SKM-1 treated with dmso at 0.1 percent for 144 hours (cell line): ENCODE data around the gene RGS3.
"Not testable (repeated sequence)": the region's sequence is repeated elsewhere in the genome, so short reads cannot be mapped to it uniquely, and the experiment has no call there.

Experiments
- DNase-seq: peaks from one replicate; lab custom pipeline; 2025; ENCODE audit not compliant: unreplicated experiment; lab: John Stamatoyannopoulos, UW

RGS3 gene

GRCh38 chr9:113486327-113486726 is 22.8 kb downstream of the RGS3 start:
- no peak for DNase-seq

DNA sequence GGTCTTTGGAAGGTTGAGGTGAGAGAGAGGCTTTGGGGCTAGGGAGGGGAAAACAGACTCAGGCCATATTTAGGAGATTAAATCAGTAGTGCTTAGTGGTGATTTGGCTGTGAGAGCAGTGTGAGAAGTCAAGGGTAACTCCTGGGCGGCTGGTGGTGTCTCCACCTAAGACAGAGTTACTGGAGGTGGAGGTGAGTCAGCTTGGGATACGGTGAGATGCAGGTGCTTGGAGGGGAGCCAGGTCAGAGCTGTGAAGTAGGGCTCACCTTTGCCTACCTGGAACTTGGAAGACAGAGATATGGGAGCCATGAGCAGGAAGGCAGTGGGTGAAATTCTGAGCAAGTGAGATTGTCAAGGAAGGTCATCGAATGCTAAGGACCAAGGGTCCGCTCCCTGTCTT is 24.5 kb downstream of the RGS3 start:
- no peak for DNase-seq

DNA sequence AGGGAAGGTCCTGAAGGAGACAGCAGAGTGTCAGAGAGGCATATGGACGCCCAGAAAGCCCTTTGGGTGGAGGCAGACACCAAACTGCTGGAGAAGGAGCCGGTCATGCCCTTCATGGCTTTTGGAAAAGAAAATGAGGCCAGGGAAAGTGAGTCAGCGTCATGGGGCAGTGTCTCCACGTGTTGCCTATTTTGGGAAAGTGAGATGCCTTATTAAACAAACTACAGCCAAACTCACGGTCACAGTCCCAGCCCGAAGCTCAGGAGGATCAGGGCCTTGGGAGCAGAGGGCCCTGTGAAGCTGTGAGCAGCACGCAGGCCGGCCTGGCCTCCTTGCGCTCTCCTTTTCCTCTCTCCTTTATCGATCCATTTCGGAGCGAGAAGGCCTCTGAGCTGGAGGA is 25.0 kb downstream of the RGS3 start:
- no peak for DNase-seq

DNA sequence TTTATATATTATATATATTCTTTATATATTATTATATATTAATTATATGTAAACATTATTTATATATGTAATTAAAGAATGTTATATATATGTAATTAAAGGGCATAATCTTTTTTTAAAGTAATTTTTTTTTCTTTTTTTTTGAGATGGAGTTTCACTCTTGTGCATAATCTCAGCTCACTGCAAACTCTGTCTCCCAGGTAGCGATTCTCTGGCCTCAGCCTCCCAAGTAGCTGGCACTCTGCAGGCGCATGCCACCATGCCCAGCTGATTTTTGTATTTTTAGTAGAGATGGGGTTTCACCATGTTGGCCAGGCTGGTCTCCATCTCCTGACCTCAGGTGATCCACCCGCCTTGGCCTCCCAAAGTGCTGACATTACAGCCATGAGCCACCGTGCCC is 27.6 kb downstream of the RGS3 start:
- not testable (repeated sequence) for DNase-seq

DNA sequence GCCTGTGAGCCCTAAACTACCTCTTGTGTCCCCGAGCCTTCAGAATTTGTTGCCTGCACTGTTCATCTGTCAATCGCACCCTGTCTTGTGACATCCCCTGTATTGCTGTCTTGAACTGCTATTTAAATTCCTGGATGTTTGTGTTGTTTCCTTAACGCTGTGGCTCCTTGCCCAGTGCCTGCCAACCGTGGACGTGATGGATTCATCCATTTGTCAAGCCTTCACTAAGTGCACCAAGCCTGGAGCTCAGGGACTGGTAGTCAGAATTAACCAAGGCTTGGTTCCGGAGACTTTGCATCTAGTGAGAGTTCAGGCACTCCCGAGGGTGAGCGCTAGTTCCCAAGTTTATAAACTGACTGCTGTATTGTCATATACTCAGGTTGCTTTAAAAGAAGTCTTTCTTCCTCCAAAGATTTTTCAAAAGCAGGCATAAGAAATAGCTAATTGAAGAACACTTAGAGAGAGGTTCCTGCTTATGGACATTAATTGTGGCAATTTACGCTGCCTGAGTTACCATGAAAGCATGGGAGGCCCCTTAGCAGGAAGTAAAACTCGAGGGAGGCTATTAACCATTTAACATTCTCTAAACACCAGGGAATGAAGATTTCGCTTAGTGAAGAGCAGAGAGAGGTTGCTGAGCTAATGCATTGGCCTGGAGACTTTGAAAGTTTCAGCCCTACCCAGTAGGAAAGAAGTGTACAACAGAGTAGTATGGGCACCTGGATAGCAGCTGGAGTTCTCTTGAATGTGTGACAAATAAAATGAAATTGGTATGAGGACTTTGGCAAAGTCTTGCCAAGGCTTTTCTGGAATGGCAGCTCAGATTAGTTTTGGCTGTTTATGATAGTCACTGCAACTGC is 29.0 kb downstream of the RGS3 start:
- no peak for DNase-seq

- DNase-seq = no peak
These were observed 29.6 kb downstream of the RGS3 start for GRCh38 chr9:113493203-113493520.

DNA sequence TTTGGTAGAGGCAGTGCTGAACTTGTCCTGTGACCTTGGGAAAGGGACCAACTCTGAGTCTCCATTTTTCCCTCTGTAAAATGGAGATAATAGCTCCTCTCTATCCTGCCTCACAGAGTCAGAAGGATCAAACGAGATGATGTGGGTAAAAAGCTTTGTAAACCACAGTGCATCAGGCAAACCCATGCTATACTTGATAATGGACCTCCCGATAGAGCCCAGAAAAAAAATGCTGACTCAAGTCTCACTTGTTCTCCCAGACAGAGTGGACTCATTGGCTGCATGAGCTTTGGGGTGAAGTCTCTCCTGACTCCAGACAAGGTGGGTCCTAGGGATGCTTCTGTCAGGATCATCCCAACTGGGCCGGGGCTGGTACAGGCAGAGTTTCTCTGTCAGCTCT is 32.0 kb downstream of the RGS3 start:
- DNase-seq = no peak

DNA sequence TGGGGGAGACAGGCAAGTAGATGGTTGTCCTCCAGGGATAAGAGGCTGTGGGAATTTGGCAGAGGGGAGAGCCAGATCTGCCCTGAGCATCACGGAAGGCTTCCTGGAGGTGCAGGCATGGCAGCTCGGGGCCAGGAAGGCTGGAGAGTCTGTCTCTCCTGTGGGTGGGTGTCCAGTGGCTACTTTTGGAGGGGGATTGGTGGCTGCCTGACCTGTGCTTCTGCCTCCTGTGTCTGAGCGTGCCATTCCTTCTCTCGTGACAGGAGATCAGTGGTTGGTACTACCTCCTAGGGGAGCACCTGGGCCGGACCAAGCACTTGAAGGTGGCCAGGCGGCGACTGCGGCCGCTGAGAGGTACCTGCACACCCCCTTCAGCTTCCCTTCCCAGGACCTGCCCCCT is 33.5 kb downstream of the RGS3 start:
- DNase-seq = no peak

DNA sequence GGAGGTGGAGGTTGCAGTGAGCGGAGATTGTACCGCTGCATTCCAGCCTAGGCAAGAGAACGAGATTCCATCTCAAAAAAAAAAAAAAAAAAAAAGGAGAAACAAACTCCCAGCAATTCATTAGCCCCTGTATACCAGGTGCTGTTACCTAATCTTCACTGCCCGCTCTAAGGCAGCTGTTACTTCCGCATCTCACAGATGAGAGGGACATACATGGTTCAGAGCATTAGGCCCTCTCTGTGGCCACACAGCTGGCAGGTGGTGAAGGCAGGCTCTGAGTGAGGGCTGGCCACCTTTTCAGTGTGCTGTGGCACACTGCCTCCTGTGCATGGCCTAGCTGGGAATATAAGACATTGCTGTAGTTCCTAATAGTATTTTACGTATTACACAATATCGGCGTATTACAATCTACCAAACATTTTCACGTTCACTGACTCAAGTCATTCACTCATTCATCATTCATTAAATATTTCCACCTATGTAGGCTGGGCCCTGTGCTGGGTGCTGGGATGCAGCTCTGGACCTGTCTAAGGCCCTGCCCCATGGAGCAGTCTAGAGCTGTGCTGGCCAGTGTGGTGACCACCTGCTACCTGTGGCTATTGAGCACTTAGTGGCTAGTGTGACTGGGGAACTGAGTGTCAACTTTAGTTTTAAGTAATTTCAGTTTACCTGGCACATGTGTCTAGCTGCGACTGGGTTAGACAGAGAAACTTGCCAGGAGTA is 35.8 kb downstream of the RGS3 start:
- DNase-seq = no peak

DNA sequence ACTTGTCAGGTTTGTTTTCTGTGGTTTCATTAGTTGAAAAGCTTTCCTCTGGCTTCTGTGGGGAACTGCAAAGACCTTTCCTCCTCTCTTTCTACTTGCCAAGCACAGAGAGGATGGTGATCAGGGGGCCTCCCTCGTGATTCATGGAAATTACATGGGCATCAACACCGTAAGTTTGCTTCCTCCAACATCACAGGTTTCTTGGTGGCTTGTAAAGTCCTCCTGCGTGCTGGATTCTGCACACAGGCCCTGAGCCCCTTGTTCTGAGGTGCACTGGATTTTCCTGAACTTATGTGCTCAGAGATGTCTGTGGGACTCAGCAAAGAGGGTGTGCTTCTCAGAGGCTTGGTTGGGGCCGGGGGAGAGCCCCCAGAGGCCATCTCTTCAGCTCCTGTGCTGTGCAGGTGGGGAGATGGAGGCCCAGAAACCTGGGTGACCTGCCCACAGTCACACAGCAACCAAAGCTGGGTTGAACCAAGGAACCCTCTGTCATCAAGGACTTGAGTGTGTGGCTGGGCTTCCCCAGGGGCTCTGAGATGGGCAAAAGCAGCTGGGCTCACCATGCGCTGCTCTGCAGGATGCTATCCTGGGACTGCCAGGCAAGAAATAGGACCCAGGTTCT is 36.5 kb downstream of the RGS3 start:
- DNase-seq = no peak

- no peak for DNase-seq
These were observed 37.7 kb downstream of the RGS3 start for GRCh38 chr9:113501129-113501686.

DNA sequence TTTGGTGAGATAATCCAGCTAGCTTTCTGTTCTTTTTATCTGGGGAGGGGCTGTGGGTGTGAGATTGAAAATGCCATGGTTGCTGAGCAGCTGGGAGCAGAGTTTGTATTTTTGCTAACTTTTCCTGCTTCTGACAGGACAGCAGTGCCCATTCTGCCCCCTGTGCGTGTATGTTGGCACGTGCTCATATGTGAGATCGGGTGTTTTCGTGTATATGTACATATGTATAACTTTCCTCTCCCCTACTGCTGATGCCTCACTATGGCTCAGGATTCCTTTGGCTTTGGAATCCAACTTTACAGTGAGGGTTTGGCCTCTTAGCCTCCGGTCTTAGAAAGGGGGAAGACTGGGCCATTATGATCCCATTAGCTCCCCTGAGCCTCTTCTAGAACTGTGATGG is 38.3 kb downstream of the RGS3 start:
- no peak for DNase-seq

- no peak for DNase-seq
These were observed 39.0 kb downstream of the RGS3 start for GRCh38 chr9:113502427-113503034.

GRCh38 chr9:113503131-113503541 is 39.6 kb downstream of the RGS3 start:
- DNase-seq = no peak

DNA sequence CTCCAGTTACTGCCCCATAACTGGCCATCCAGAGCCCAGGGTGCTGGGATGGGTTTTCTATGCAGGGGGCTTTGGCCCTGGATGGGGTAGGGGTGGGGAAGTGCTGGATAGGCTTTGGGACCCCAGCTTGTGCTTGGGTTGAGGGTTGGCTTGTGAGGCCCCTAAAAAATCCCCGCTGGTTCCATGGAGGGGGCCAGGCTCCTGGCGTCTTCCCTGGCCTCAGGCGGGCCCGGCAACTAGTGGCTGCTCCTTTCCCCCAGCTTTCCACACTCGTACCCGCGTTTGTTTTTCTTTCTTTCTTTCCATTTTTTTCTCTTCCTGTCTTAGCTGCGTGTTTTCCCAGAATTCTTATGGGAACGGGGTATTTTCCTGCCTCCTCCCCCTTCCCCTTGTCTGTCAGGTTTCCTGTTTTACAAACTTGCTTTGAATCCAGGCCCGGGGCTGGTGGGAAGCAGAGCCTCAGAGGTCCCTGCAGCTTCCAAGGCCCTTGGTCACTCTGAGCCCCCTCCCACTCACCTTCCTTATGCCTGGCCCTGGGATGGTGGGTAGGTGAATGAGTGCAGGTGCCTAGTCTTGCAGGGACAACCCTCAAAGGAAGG is 40.2 kb downstream of the RGS3 start:
- DNase-seq = no peak

DNA sequence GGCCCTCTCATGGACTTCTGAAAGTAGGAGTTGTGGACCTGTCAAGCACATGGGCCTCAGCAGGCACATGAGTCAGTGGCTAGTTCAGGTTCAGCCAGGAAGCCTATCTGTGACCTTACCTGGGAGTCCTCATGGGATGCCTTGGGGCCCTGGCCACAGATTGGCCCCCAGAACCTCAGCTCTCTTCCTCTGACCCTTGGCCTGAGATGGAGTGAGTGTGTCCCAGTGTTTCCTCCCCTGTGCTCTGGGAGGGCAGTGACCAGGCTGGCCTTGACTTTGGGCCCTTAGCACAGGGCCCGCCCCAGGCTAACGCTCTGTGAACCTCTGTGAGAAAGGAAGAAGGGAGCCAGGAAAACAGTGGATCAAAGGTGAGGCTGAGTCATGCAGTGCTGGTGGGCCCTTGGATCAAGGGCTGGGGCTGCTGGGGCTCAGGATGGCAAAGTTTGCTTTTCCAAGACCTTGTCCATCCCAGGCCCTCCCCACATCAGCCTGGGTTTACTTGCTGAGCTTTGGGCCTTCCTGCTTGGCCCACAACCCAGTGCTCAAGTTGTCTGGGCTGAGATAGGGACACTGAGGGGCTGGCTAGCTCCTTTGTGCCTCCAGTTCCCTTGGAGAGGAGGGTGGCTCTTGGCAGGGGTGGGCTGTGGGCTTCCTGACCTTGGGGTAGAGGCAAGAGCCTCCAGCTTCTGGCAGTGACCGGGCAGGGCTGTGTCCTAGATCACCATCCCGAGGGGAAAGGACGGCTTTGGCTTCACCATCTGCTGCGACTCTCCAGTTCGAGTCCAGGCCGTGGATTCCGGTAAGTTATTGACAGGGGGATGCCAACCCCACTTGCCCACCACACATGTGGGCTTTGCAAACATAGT is 41.4 kb downstream of the RGS3 start:
- no peak for DNase-seq

GRCh38 chr9:113506090-113506589 is 42.6 kb downstream of the RGS3 start:
- DNase-seq = no peak

DNA sequence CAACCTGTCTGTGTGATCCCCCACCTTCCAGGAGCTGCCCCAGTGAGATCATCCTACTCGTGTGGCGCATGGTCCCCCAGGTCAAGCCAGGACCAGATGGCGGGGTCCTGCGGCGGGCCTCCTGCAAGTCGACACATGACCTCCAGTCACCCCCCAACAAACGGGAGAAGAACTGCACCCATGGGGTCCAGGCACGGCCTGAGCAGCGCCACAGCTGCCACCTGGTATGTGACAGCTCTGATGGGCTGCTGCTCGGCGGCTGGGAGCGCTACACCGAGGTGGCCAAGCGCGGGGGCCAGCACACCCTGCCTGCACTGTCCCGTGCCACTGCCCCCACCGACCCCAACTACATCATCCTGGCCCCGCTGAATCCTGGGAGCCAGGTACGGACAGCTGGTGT is 43.7 kb downstream of the RGS3 start:
- no peak for DNase-seq

DNA sequence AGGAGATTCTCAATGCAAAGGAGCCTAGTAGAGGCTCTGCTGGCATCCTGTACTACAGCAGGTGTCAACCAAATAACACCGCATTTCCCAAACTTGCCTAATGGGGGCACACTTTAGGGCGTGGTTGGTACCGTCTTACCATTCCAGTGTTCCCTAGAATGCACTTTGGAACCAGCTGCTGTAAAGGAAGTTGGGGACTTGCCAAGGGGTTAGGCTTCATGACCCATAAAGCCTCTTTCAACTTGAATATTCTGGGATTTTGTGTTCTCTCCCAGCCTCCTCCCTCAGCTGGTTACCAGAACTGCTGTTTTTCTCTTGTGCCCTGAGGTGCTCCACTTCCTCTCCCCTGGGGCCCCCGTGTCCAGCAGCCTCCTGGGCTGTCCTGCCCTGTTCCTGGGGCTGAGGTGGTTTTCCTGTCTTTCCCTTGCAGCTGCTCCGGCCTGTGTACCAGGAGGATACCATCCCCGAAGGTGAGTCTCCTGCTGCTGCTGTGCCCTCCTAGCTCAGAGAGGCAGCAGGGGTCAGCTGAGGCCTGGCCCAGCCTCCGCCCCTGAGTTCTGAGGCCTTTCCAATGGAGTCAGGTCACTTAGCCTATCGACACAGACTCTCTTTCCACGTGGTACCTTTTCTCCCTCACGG is 44.7 kb downstream of the RGS3 start:
- no peak for DNase-seq
